HEK293 (cell line): ENCODE results near the gene CYP1B1.

Source experiments
- CTCF ChIA-PET: fragments of 350-600 bp; formaldehyde crosslinking; extraction: SDS; loops from one replicate; lab custom pipeline; 2021; ENCODE audit warnings: antibody characterized with exemption; lab: Yijun Ruan, JAX
- POLR2A ChIA-PET: fragments of 300-600 bp; formaldehyde crosslinking; extraction: SDS; loops from one replicate; lab custom pipeline; 2020; ENCODE audit warnings: antibody characterized with exemption, inconsistent platforms; lab: Yijun Ruan, JAX
- H3K27ac ChIP-seq: fragments of 200-500 bp; sonication (Bioruptor generic); 2 replicates; pipeline ENCODE4 v1.5.1; 2014; ENCODE audit warnings: low read depth, low read length, control low read depth, inconsistent platforms; ENCODE audit errors: extremely low read depth
- H3K36me3 ChIP-seq, 2 experiments: fragments of 200-500 bp in 1 of 2; sonication (Bioruptor generic) in 1 of 2; 1 replicate in 1 of 2; 2 replicates in 1 of 2; pipeline ENCODE4 v1.5.1; 2014 to 2017; ENCODE audit warnings: inconsistent platforms in 2 of 2, low read length in 2 of 2; ENCODE audit not compliant: control insufficient read depth in 2 of 2, insufficient read depth in 1 of 2
- H3K4me1 ChIP-seq: fragments of 200-500 bp; sonication (Bioruptor generic); 2 replicates; pipeline ENCODE4 v1.5.1; 2014; ENCODE audit warnings: mild to moderate bottlenecking, low read length, inconsistent platforms; ENCODE audit not compliant: control insufficient read depth, insufficient read depth
- H3K4me3 ChIP-seq: 2 replicates; pipeline ENCODE4 v1.5.1; 2011; ENCODE audit warnings: low read depth, mild to moderate bottlenecking, control low read depth, low read length, moderate library complexity
- H3K9me3 ChIP-seq: fragments of 200-500 bp; sonication (Bioruptor generic); 2 replicates; pipeline ENCODE4 v1.5.1; 2014; ENCODE audit warnings: low read depth, low read length, inconsistent platforms; ENCODE audit not compliant: control insufficient read depth, insufficient read depth
- FEZF1 ChIP-seq: fragments of 450-650 bp; formaldehyde crosslinking; IDR thresholded peaks from 2 replicates; pipeline ENCODE4 v1.5.1; 2016; ENCODE audit warnings: missing biosample characterization, missing genetic modification characterization
- PBX3 ChIP-seq: sonication (generic); formaldehyde crosslinking; IDR thresholded peaks from 2 replicates; pipeline ENCODE4 v1.8.1; 2022; ENCODE audit warnings: mild to moderate bottlenecking, moderate library complexity, missing genetic modification reagents
- ZBTB21 ChIP-seq: fragments of 450-650 bp; formaldehyde crosslinking; IDR thresholded peaks from 2 replicates; pipeline ENCODE4 v1.5.1; 2017; ENCODE audit warnings: missing biosample characterization, missing genetic modification characterization
- ZBTB8A ChIP-seq: fragments of 450-650 bp; formaldehyde crosslinking; IDR thresholded peaks from 2 replicates; pipeline ENCODE4 v1.5.1; 2016; ENCODE audit warnings: missing biosample characterization, missing genetic modification characterization
- ZFP3 ChIP-seq: fragments of 450-650 bp; formaldehyde crosslinking; IDR thresholded peaks from 2 replicates; pipeline ENCODE4 v1.5.1; 2016; ENCODE audit warnings: low read depth, missing biosample characterization, missing genetic modification characterization
- ZFP69B ChIP-seq: fragments of 450-650 bp; formaldehyde crosslinking; IDR thresholded peaks from 2 replicates; pipeline ENCODE4 v1.5.1; 2016; ENCODE audit warnings: missing biosample characterization, missing genetic modification characterization
- ZIC2 ChIP-seq: fragments of 450-650 bp; formaldehyde crosslinking; IDR thresholded peaks from 2 replicates; pipeline ENCODE4 v1.5.1; 2016; ENCODE audit warnings: missing biosample characterization, missing genetic modification characterization
- ZNF146 ChIP-seq: fragments of 450-650 bp; formaldehyde crosslinking; IDR thresholded peaks from 2 replicates; pipeline ENCODE4 v1.5.1; 2016; ENCODE audit warnings: missing biosample characterization, missing genetic modification characterization
- ZNF2 ChIP-seq: fragments of 450-650 bp; formaldehyde crosslinking; IDR thresholded peaks from 2 replicates; pipeline ENCODE4 v1.5.1; 2016; ENCODE audit warnings: missing biosample characterization, missing genetic modification characterization
- ZNF311 ChIP-seq: fragments of 450-650 bp; formaldehyde crosslinking; IDR thresholded peaks from 2 replicates; pipeline ENCODE4 v1.5.1; 2017; ENCODE audit warnings: missing biosample characterization, missing genetic modification characterization, borderline replicate concordance
- ZNF324 ChIP-seq: fragments of 450-650 bp; formaldehyde crosslinking; IDR thresholded peaks from 2 replicates; pipeline ENCODE4 v1.5.1; 2016; ENCODE audit warnings: missing biosample characterization, missing genetic modification characterization
- ZNF398 ChIP-seq: fragments of 450-650 bp; formaldehyde crosslinking; IDR thresholded peaks from 2 replicates; pipeline ENCODE4 v1.5.1; 2017; ENCODE audit warnings: missing biosample characterization, missing genetic modification characterization
- ZNF473 ChIP-seq: fragments of 450-650 bp; formaldehyde crosslinking; IDR thresholded peaks from 2 replicates; pipeline ENCODE4 v1.5.1; 2017; ENCODE audit warnings: missing biosample characterization, missing genetic modification characterization
- ZNF514 ChIP-seq: fragments of 450-650 bp; formaldehyde crosslinking; IDR thresholded peaks from 2 replicates; pipeline ENCODE4 v1.5.1; 2016; ENCODE audit warnings: missing biosample characterization, missing genetic modification characterization
- ZNF544 ChIP-seq: fragments of 450-650 bp; formaldehyde crosslinking; IDR thresholded peaks from 2 replicates; pipeline ENCODE4 v1.5.0; 2017; ENCODE audit warnings: missing biosample characterization, missing genetic modification characterization
- ZNF626 ChIP-seq: fragments of 450-650 bp; sonication (Bioruptor Pico); formaldehyde crosslinking; IDR thresholded peaks from 2 replicates; pipeline ENCODE4 v1.5.1; 2018; ENCODE audit warnings: missing biosample characterization, missing genetic modification characterization, inconsistent platforms
- ZNF629 ChIP-seq: fragments of 450-650 bp; formaldehyde crosslinking; IDR thresholded peaks from 2 replicates; pipeline ENCODE4 v1.5.1; 2017; ENCODE audit warnings: missing biosample characterization, missing genetic modification characterization
- TF ChIP-seq, protein P1 (sequence below): fragments of 450-650 bp; formaldehyde crosslinking; IDR thresholded peaks from 2 replicates; pipeline ENCODE4 v1.5.1; 2016; ENCODE audit warnings: missing biosample characterization, missing genetic modification characterization
- TF ChIP-seq, protein P2 (sequence below): fragments of 450-650 bp; formaldehyde crosslinking; IDR thresholded peaks from 2 replicates; pipeline ENCODE4 v1.5.1; 2016; ENCODE audit warnings: missing biosample characterization, missing genetic modification characterization

CYP1B1 gene

GRCh38 chr2:38095079-38095995 lies 19.4 kb upstream of the CYP1B1 start (continued):
- peak; percentile 74; the same call in 1 of the 2 replicates for TF ChIP-seq ZNF398 (tag by site-specific recombination)
- TF ChIP-seq, all 188 proteins: peak for 11

- Histone ChIP-seq H3K27ac (no peak overlapping the region; the same call in 1 of the 2 replicates), H3K36me3 (no peaks in the 10 kb centered on the region), H3K9me3 (no peaks in the 10 kb centered on the region), H3K4me3 (no peak overlapping the region), H3K4me1 (peaks cover 40% of the 10 kb centered on the region)
- TF ChIP-seq ZNF311 (no peak), ZIC2 (tag by site-specific recombination) (0 out of 2 replicates have a peak, but pooled peaks have one; percentile 13)
- TF ChIP-seq, protein P1, sequence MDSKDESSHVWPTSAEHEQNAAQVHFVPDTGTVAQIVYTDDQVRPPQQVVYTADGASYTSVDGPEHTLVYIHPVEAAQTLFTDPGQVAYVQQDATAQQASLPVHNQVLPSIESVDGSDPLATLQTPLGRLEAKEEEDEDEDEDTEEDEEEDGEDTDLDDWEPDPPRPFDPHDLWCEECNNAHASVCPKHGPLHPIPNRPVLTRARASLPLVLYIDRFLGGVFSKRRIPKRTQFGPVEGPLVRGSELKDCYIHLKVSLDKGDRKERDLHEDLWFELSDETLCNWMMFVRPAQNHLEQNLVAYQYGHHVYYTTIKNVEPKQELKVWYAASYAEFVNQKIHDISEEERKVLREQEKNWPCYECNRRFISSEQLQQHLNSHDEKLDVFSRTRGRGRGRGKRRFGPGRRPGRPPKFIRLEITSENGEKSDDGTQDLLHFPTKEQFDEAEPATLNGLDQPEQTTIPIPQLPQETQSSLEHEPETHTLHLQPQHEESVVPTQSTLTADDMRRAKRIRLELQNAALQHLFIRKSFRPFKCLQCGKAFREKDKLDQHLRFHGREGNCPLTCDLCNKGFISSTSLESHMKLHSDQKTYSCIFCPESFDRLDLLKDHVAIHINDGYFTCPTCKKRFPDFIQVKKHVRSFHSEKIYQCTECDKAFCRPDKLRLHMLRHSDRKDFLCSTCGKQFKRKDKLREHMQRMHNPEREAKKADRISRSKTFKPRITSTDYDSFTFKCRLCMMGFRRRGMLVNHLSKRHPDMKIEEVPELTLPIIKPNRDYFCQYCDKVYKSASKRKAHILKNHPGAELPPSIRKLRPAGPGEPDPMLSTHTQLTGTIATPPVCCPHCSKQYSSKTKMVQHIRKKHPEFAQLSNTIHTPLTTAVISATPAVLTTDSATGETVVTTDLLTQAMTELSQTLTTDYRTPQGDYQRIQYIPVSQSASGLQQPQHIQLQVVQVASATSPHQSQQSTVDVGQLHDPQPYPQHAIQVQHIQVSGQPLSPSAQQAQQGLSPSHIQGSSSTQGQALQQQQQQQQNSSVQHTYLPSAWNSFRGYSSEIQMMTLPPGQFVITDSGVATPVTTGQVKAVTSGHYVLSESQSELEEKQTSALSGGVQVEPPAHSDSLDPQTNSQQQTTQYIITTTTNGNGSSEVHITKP (tag by site-specific recombination), result peak; percentile 72
- ChIA-PET POLR2A (interaction anchor here (2.8 kb wide), 1 partner anchor 17 kb away, joined by 9 read pairs; the partner anchor contains the start of gene CYP1B1), CTCF (interaction anchor here (0.7 kb wide), 1 partner anchor 169 kb away, joined by 3 read pairs; no protein-coding TSS in a partner anchor)
Measured at GRCh38 chr2:38093527-38094165, 17.7 kb upstream of the CYP1B1 start.

- Histone ChIP-seq H3K4me1 (peaks cover 31% of the 10 kb centered on the region), H3K9me3 (no peaks in the 10 kb centered on the region), H3K36me3 (no peaks in the 10 kb centered on the region), H3K27ac (peak overlapping the region; percentile 22; the same call in 1 of the 2 replicates), H3K4me3 (no peak overlapping the region)
- POLR2A ChIA-PET, result interaction anchor here (2.8 kb wide), 1 partner anchor 16 kb away, joined by 9 read pairs; the partner anchor contains the start of gene CYP1B1
- CTCF ChIA-PET, result interaction anchor here (0.6 to 1.2 kb wide), 4 partner anchors 15 to 907 kb away, joined by 3 to 5 read pairs (median 3); partner anchors contain the start of gene CYP1B1
- TF ChIP-seq ZNF473, result no peak
- TF ChIP-seq ZNF2 (tag by site-specific recombination), result no peak
- TF ChIP-seq ZNF514 (tag by site-specific recombination), result no peak
- TF ChIP-seq FEZF1, result peak; percentile 30; the same call in 1 of the 2 replicates
- TF ChIP-seq ZNF544 (tag by site-specific recombination), result no peak
- peak; percentile 38 for TF ChIP-seq ZNF629
- TF ChIP-seq ZBTB8A (tag by site-specific recombination), result peak; percentile 45; the same call in 1 of the 2 replicates
- no peak for TF ChIP-seq ZFP3 (tag by site-specific recombination)
- TF ChIP-seq ZNF146, result no peak
- no peak for TF ChIP-seq ZNF626
- no peak for TF ChIP-seq PBX3 (CRISPR knock-in tag)
- no peak for TF ChIP-seq ZFP69B (tag by site-specific recombination)
- peak; percentile 86 for TF ChIP-seq ZIC2 (tag by site-specific recombination)
- no peak for TF ChIP-seq ZNF324 (tag by site-specific recombination)
- TF ChIP-seq ZBTB21 (tag by site-specific recombination), result no peak
- TF ChIP-seq, protein P2, sequence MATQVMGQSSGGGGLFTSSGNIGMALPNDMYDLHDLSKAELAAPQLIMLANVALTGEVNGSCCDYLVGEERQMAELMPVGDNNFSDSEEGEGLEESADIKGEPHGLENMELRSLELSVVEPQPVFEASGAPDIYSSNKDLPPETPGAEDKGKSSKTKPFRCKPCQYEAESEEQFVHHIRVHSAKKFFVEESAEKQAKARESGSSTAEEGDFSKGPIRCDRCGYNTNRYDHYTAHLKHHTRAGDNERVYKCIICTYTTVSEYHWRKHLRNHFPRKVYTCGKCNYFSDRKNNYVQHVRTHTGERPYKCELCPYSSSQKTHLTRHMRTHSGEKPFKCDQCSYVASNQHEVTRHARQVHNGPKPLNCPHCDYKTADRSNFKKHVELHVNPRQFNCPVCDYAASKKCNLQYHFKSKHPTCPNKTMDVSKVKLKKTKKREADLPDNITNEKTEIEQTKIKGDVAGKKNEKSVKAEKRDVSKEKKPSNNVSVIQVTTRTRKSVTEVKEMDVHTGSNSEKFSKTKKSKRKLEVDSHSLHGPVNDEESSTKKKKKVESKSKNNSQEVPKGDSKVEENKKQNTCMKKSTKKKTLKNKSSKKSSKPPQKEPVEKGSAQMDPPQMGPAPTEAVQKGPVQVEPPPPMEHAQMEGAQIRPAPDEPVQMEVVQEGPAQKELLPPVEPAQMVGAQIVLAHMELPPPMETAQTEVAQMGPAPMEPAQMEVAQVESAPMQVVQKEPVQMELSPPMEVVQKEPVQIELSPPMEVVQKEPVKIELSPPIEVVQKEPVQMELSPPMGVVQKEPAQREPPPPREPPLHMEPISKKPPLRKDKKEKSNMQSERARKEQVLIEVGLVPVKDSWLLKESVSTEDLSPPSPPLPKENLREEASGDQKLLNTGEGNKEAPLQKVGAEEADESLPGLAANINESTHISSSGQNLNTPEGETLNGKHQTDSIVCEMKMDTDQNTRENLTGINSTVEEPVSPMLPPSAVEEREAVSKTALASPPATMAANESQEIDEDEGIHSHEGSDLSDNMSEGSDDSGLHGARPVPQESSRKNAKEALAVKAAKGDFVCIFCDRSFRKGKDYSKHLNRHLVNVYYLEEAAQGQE, result 0 out of 2 replicates have a peak, but pooled peaks have one; percentile 22
Measured at GRCh38 chr2:38092196-38092902, 16.4 kb upstream of the CYP1B1 start.
